HepG2 (cell line): ENCODE data around the gene TFPI. TPM values are rescaled to one million over a fixed set of nuclear protein-coding genes. Genes with fewer than 3 reads are reported as not detected.
A peak's percentile ranks its signal among the peaks of the same experiment; 100 is the strongest.

ENCODE experiments used
- ATAC-seq: fragments of 200-7000 bp; cut with Tn5 transposase; 3 replicates; pipeline ENCODE4 v1.9.1; 2020; ENCODE audit warnings: mild to moderate bottlenecking, moderate library complexity
- BruUV-seq: library from RNA; stranded (reverse); fragments of 400-500 nt; replicated peaks from 2 replicates; lab custom pipeline; 2021; lab: Mats Ljungman, UMichigan
- CTCF ChIA-PET: fragments of 300-600 bp; formaldehyde crosslinking; extraction: SDS; loops from one replicate; lab custom pipeline; 2021; ENCODE audit warnings: low total read pairs, inconsistent platforms, low intra/inter-chr PET ratio; lab: Yijun Ruan, JAX
- POLR2A ChIA-PET: fragments of 350-600 bp; sonication (Branson Sonifier 250); formaldehyde crosslinking; loops from one replicate; lab custom pipeline; 2020; ENCODE audit warnings: antibody characterized with exemption, inconsistent platforms; lab: Yijun Ruan, JAX
- DNase-seq: peaks from one replicate; pipeline ENCODE4 v3.0.0-alpha.2; 2015; ENCODE audit warnings: low spot score
- FAIRE-seq: peaks from 3 replicates; lab custom pipeline; 2011; peaks lifted over from hg19 to GRCh38; lab: Jason Lieb, UNC
- H2AFZ ChIP-seq: one replicate; pipeline ENCODE4 v1.6.1; 2011; ENCODE audit warnings: low read length, inconsistent platforms
- H3K27ac ChIP-seq: fragments of 300-600 bp; 3 replicates; pipeline ENCODE4 v1.8.0; 2011; ENCODE audit warnings: mixed run types, mild to moderate bottlenecking, mixed read lengths, low read length, inconsistent platforms; ENCODE audit not compliant: insufficient read depth; ENCODE audit errors: extremely low read length
- H3K27me3 ChIP-seq, 2 experiments: fragments of 200-600 bp in 1 of 2; 2 replicates in 1 of 2; 3 replicates in 1 of 2; pipeline versions ENCODE4 v1.6.0 to v1.8.0; 2011; ENCODE audit warnings: low read length in 2 of 2, mild to moderate bottlenecking in 2 of 2, moderate library complexity in 2 of 2, inconsistent platforms in 1 of 2; ENCODE audit not compliant: insufficient read depth in 2 of 2, control insufficient read depth in 1 of 2
- H3K36me3 ChIP-seq, 2 experiments: fragments of 200-600 bp in 1 of 2; replicated peaks in 1 of 2; 2 replicates in 1 of 2; 3 replicates in 1 of 2; pipeline versions ENCODE4 v1.5.1 to v1.8.0; 2011; ENCODE audit warnings: low read length in 2 of 2, inconsistent platforms in 1 of 2; ENCODE audit not compliant: insufficient read depth in 2 of 2, control insufficient read depth in 1 of 2
- H3K4me1 ChIP-seq: 2 replicates; pipeline ENCODE4 v1.5.1; 2012; ENCODE audit warnings: low read length, inconsistent platforms; ENCODE audit not compliant: insufficient read depth
- H3K4me2 ChIP-seq: 2 replicates; pipeline ENCODE4 v1.6.0; 2011; ENCODE audit warnings: low read depth, low read length, inconsistent platforms
- H3K4me3 ChIP-seq, 3 experiments: fragments of 200-600 bp in 1 of 3; sonication (generic), shearing (Covaris generic) in 1 of 3; replicated peaks in 1 of 3; 2 replicates each; pipeline ENCODE4 v1.5.1; 2011 to 2016; ENCODE audit warnings: low read length in 3 of 3, inconsistent platforms in 2 of 3, low read depth in 2 of 3, mild to moderate bottlenecking in 2 of 3, control low read depth in 1 of 3, mixed read lengths in 1 of 3; ENCODE audit not compliant: insufficient read depth in 1 of 3
- H3K79me2 ChIP-seq: one replicate; pipeline ENCODE4 v1.6.1; 2011; ENCODE audit warnings: low read length, inconsistent platforms; ENCODE audit not compliant: insufficient read depth
- H3K9ac ChIP-seq: 2 replicates; pipeline ENCODE4 v1.6.0; 2011; ENCODE audit warnings: mild to moderate bottlenecking, low read depth, low read length, inconsistent platforms; ENCODE audit not compliant: insufficient read depth
- H3K9me3 ChIP-seq: 2 replicates; pipeline ENCODE4 v1.5.1; 2012; ENCODE audit warnings: mild to moderate bottlenecking, low read length
- H4K20me1 ChIP-seq: 2 replicates; pipeline ENCODE4 v1.6.0; 2011; ENCODE audit warnings: inconsistent platforms, mild to moderate bottlenecking, low read length, moderate library complexity; ENCODE audit not compliant: insufficient read depth
- BRD4 ChIP-seq: sonication (generic); formaldehyde crosslinking; IDR thresholded peaks from 2 replicates; pipeline ENCODE4 v1.4.0; 2020; ENCODE audit warnings: missing genetic modification reagents
- CSRNP2 ChIP-seq: sonication (generic); formaldehyde crosslinking; conservative IDR thresholded peaks from 2 replicates; pipeline ENCODE4 v1.8.0; 2022; ENCODE audit warnings: low read depth, missing genetic modification reagents
- FOXK1 ChIP-seq: sonication (generic); formaldehyde crosslinking; IDR thresholded peaks from 2 replicates; pipeline ENCODE4 v1.4.0; 2020; ENCODE audit warnings: low read depth, missing genetic modification reagents, borderline replicate concordance
- HDAC6 ChIP-seq: fragments of 200-600 bp; sonication (generic); IDR thresholded peaks from 2 replicates; pipeline ENCODE4 v1.7.0; 2017; ENCODE audit warnings: mild to moderate bottlenecking, antibody characterized with exemption, low read length, low read depth
- HES4 ChIP-seq: sonication (generic); formaldehyde crosslinking; IDR thresholded peaks from 2 replicates; pipeline ENCODE4 v1.9.0; 2021; ENCODE audit warnings: mild to moderate bottlenecking, missing genetic modification reagents, borderline replicate concordance
- PAF1 ChIP-seq: IDR thresholded peaks from 2 replicates; pipeline ENCODE4 v1.6.1; 2016; ENCODE audit warnings: missing genetic modification reagents, missing compliant biosample characterization
- SETDB1 ChIP-seq: sonication (generic); formaldehyde crosslinking; IDR thresholded peaks from 2 replicates; pipeline ENCODE4 v1.5.1; 2020; ENCODE audit warnings: missing genetic modification reagents, mild to moderate bottlenecking, borderline replicate concordance
- TP53 ChIP-seq: sonication (generic); formaldehyde crosslinking; conservative IDR thresholded peaks from 2 replicates; pipeline ENCODE4 v1.4.0; 2020; ENCODE audit warnings: missing genetic modification reagents
- ZNF367 ChIP-seq: sonication (generic); formaldehyde crosslinking; IDR thresholded peaks from 2 replicates; pipeline ENCODE4 v1.4.0; 2020; ENCODE audit warnings: missing genetic modification reagents, borderline replicate concordance
- ZNF577 ChIP-seq: sonication (generic); formaldehyde crosslinking; IDR thresholded peaks from 2 replicates; pipeline ENCODE4 v1.4.0; 2020; ENCODE audit warnings: mild to moderate bottlenecking, low read depth, missing genetic modification reagents, borderline replicate concordance
- ZNF883 ChIP-seq: sonication (generic); formaldehyde crosslinking; IDR thresholded peaks from 2 replicates; pipeline ENCODE4 v1.5.1; 2020; ENCODE audit warnings: mild to moderate bottlenecking, missing genetic modification reagents; ENCODE audit errors: not compliant biosample characterization
- WGBS: methylation state at CpG from one replicate; pipeline ENCODE4 v1.1.6; 2017; ENCODE audit warnings: low lambda C conversion rate; 5-methylcytosine and 5-hydroxymethylcytosine counted together
- in situ Hi-C: cut with HindIII; loops from 2 replicates; pipeline ENCODE4 v1.10.0; 2017; ENCODE audit warnings: low pct_unique_long_range_greater_than_20kb; ENCODE audit not compliant: extremely low pct_ligation_motif_present
- intact Hi-C: fragments of 100-400 bp; cut with micrococcal nuclease; formaldehyde crosslinking; loops from one replicate; pipeline ENCODE4 v1.10.0; 2022; ENCODE audit not compliant: unreplicated experiment
- polyA plus RNA-seq, 8 experiments: library from polyadenylated mRNA; depleted of rRNA in 3 of 8; stranded (reverse) in 7 of 8; unstranded in 1 of 8; fragments of >200 nt; fragmentation: Illumina TruSeq in 4 of 8; extraction: Trizol in 4 of 8; gene quantifications; 2 replicates each; pipeline versions ENCODE4 v1.2.1 to v1.2.3, GENCODE V29; 2011 to 2016; ENCODE audit warnings: low read depth in 4 of 8, missing spikeins in 1 of 8, mixed read lengths in 1 of 8; ENCODE audit not compliant: insufficient read depth in 1 of 8
- total RNA-seq, 5 experiments: library from RNA; depleted of rRNA; stranded (reverse); fragments of >200 nt; fragmentation: Illumina TruSeq; extraction: Trizol; gene quantifications; 2 replicates each; pipeline ENCODE4 v1.2.3, GENCODE V29; 2016; ENCODE audit warnings: low read depth in 1 of 5
- TF ChIP-seq, protein P1 (sequence below): sonication (generic); formaldehyde crosslinking; IDR thresholded peaks from 2 replicates; pipeline ENCODE4 v1.5.0; 2020; ENCODE audit warnings: mild to moderate bottlenecking, missing genetic modification reagents
- TF ChIP-seq, protein P2 (sequence below): sonication (generic); formaldehyde crosslinking; IDR thresholded peaks from 2 replicates; pipeline ENCODE4 v1.5.1; 2020; ENCODE audit warnings: missing genetic modification reagents, mild to moderate bottlenecking, borderline replicate concordance
- TF ChIP-seq, protein P3 (sequence below): sonication (generic); formaldehyde crosslinking; conservative IDR thresholded peaks from 2 replicates; pipeline ENCODE4 v1.4.0; 2020; ENCODE audit warnings: mild to moderate bottlenecking, missing genetic modification reagents, moderate library complexity

TFPI gene
- total and polyA plus RNA-seq, 2 of the 13 experiments (the other 11 are each of a cell fraction or from before 2014, with no cell fraction given), result 301 to 436 TPM

DNA sequence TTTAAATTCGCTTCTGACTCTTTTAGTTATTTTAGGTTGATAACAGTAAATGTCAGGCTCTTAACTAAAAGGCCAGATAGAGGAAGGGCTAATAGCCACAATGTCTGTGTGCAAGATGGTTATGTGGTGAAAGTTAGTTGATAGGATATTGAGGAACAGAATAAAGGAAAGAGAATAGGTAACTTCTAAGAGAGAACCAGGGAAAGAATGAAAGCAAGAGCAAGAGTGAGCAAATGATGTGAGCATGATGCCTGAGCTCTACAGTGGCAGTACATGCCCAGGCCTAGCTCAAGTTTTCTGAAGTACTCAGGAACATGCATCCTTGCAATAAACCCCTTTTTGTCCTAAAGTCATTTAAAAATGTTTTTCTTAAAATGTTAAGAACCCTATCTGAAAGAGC lies 12.5 kb upstream of the TFPI start:
- no peak overlapping the region for H2AFZ ChIP-seq
- CTCF ChIA-PET, result no interaction called here
- WGBS, result 80% methylated on average over 1 of the region's 1 CpG
- ATAC-seq (peak; percentile 54), FAIRE-seq (no peak), DNase-seq (no peak)
- no peaks in the 10 kb centered on the region for H4K20me1 ChIP-seq
- no peaks in the 10 kb centered on the region for H3K79me2 ChIP-seq
- H3K4me1 ChIP-seq, result peaks cover 41% of the 10 kb centered on the region
- H3K4me2 ChIP-seq, result 0 out of 2 replicates have a peak overlapping the region, but pooled peaks have one; percentile 2
- peak overlapping the region; percentile 48 for H3K27ac ChIP-seq
- in situ Hi-C loops, result no loop called here
- intact Hi-C loops, result loop anchor here (2.0 kb wide), 1 partner anchor 16 kb away; no protein-coding TSS in a partner anchor
- no peaks in the 10 kb centered on the region for H3K27me3 ChIP-seq
- no TSS peak for BruUV-seq
- H3K36me3 ChIP-seq, result no peaks in the 10 kb centered on the region; a peak in 1 of 5 replicates
- no peaks in the 10 kb centered on the region for H3K9me3 ChIP-seq
- POLR2A ChIA-PET, result interaction anchor here (0.7 to 1.3 kb wide), 4 partner anchors 12 to 56 kb away, joined by 3 to 7 read pairs (median 4); partner anchors contain the start of gene TFPI
- H3K4me3 ChIP-seq, result no peak overlapping the region
- no peak overlapping the region for H3K9ac ChIP-seq
- TF ChIP-seq HDAC6 (no peak), PAF1 (CRISPR knock-in tag) (no peak), BRD4 (CRISPR knock-in tag) (no peak), SETDB1 (CRISPR knock-in tag) (no peak), CSRNP2 (CRISPR knock-in tag) (no peak), ZNF577 (CRISPR knock-in tag) (no peak), TP53 (CRISPR knock-in tag) (no peak), FOXK1 (CRISPR knock-in tag) (no peak), ZNF883 (CRISPR knock-in tag) (no peak), ZNF367 (CRISPR knock-in tag) (no peak), HES4 (CRISPR knock-in tag) (no peak)
- TF ChIP-seq, protein P1, sequence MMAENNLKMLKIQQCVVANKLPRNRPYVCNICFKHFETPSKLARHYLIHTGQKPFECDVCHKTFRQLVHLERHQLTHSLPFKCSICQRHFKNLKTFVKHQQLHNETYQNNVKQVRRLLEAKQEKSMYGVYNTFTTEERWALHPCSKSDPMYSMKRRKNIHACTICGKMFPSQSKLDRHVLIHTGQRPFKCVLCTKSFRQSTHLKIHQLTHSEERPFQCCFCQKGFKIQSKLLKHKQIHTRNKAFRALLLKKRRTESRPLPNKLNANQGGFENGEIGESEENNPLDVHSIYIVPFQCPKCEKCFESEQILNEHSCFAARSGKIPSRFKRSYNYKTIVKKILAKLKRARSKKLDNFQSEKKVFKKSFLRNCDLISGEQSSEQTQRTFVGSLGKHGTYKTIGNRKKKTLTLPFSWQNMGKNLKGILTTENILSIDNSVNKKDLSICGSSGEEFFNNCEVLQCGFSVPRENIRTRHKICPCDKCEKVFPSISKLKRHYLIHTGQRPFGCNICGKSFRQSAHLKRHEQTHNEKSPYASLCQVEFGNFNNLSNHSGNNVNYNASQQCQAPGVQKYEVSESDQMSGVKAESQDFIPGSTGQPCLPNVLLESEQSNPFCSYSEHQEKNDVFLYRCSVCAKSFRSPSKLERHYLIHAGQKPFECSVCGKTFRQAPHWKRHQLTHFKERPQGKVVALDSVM, result no peak
- TF ChIP-seq, protein P2, sequence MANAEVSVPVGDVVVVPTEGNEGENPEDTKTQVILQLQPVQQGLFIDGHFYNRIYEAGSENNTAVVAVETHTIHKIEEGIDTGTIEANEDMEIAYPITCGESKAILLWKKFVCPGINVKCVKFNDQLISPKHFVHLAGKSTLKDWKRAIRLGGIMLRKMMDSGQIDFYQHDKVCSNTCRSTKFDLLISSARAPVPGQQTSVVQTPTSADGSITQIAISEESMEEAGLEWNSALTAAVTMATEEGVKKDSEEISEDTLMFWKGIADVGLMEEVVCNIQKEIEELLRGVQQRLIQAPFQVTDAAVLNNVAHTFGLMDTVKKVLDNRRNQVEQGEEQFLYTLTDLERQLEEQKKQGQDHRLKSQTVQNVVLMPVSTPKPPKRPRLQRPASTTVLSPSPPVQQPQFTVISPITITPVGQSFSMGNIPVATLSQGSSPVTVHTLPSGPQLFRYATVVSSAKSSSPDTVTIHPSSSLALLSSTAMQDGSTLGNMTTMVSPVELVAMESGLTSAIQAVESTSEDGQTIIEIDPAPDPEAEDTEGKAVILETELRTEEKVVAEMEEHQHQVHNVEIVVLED (CRISPR knock-in tag), result peak; percentile 12; the same call in 1 of the 2 replicates
- TF ChIP-seq, protein P3, sequence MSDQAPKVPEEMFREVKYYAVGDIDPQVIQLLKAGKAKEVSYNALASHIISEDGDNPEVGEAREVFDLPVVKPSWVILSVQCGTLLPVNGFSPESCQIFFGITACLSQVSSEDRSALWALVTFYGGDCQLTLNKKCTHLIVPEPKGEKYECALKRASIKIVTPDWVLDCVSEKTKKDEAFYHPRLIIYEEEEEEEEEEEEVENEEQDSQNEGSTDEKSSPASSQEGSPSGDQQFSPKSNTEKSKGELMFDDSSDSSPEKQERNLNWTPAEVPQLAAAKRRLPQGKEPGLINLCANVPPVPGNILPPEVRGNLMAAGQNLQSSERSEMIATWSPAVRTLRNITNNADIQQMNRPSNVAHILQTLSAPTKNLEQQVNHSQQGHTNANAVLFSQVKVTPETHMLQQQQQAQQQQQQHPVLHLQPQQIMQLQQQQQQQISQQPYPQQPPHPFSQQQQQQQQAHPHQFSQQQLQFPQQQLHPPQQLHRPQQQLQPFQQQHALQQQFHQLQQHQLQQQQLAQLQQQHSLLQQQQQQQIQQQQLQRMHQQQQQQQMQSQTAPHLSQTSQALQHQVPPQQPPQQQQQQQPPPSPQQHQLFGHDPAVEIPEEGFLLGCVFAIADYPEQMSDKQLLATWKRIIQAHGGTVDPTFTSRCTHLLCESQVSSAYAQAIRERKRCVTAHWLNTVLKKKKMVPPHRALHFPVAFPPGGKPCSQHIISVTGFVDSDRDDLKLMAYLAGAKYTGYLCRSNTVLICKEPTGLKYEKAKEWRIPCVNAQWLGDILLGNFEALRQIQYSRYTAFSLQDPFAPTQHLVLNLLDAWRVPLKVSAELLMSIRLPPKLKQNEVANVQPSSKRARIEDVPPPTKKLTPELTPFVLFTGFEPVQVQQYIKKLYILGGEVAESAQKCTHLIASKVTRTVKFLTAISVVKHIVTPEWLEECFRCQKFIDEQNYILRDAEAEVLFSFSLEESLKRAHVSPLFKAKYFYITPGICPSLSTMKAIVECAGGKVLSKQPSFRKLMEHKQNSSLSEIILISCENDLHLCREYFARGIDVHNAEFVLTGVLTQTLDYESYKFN (CRISPR knock-in tag), result peak; percentile 22; the same call in 1 of the 2 replicates
